HG03025 (cell line): Measurements from ENCODE around the gene MYH9.
"Not testable (repeated sequence)": the region's sequence is repeated elsewhere in the genome, so short reads cannot be mapped to it uniquely, and the experiment has no call there.

Experiments
- ATAC-seq: cut with Tn5 transposase; IDR thresholded peaks from one replicate; pipeline ENCODE4 v1.9.1; 2021; ENCODE audit warnings: mild to moderate bottlenecking, moderate library complexity; ENCODE audit not compliant: unreplicated experiment, low FRiP score

MYH9 gene

DNA sequence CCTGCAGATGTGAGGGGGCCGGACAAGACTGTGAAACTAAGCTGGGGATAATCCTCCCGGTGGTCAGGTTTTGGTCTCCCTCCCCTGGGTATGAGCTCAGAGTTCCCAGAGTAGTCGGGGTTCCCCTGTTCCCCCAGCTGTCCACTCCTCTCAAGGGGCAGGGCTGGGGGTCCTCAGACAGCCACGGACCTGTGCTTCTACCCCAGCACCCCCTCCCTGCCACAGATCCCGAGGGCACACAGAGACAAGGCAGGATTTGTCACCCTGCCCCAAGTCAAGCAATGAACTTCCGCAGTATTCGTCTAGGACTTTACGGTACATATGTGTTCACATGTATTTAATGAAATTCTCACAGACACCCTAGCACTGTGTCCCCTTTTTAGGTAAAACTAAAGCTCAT is 89.6 kb downstream of the MYH9 start:
- no peak for ATAC-seq

DNA sequence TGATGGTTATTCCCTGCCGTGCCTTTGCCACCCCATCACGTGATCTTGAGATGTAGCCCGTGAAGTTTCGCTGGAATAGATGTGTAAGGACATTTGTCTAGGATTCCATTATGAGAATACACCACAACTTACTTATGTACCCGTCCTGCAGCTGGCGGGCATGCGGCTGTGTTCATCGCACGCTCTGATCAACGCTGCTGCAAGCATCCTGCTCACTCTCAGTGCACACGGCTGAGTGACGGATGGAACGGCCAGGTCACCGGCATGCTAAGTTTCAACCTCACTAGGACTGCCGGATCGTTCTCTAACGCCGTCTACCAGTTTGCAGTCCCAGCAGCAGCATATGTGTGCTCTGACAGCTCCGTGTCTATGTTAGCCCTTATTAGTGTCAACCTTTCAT is 90.2 kb downstream of the MYH9 start:
- ATAC-seq, result no peak

DNA sequence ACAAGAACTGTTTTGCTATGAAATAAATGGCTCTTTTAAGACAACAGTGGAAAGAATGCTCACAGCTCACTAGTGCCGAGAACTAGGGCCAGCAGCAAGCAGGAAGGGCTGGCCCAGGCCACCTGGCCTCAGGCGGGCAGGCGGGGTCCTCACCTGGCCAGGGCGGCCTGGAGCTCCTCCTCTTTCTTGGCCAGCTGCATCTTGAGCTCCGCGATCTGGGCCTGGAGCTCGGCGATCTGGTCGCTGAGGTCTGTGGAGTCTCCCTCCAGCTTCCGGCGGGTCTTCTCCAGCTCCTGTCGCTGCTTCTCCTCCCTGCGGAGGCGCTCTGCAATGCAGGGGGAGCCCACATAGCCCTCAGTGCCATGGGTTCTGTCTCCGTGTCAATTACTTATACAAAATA is 91.1 kb downstream of the MYH9 start:
- ATAC-seq, result no peak

DNA sequence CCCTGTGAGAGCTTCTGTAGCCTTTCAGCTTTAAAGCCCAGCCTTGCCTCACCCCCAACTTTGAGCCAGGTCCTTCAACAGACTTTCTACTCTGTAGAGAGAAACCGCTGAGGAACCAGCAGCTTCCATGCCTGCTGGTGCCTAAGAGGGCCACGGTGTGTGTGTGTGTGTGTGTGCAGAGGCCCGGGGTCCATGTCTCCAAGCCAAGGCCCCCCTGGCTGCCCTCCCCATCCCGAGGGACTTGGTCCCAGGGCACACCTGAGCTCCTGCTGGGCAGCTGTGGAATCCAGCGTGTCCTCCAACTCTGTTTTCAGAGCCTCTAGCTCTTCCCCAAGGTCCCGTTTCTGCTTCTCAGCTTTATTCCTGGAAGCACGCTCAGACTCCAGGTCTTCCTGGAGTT is 92.5 kb downstream of the MYH9 start:
- ATAC-seq, result no peak

DNA sequence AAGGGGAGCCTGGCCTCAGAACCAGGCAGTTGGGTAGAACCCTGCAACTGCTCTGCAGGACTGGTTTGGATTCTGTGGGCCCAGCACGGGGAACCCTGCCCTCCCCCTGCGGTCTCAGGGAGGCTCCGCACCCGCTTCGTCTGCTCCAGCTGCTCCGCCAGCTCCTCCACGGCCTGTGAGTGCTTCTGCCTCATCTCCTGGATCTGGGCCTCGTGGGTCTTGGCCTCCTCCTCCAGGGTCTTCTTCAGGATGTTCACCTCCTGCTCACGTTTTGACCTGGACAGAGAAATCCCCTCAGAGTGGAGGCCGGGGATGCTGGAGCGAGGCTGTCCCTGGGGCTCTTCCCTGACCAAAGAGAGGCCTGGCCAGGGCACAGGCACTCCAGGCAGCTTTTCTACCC is 93.0 kb downstream of the MYH9 start:
- no peak for ATAC-seq

DNA sequence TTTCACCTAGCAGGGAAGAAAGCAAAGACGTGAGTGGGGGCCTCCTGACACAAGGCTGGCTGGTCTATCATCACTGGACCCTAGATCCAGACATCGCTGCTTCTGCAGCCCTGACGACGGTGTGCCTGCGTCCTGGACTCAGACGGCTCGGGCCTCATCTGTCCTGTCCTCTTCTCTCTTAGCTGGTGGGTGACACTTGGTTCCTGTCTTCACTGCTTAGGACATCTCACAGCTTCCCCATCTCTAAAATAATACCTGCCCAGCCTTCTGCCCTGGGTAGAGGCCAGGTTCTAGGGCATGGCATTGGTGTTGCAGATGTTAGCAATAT is 93.5 kb downstream of the MYH9 start:
- ATAC-seq, result no peak

DNA sequence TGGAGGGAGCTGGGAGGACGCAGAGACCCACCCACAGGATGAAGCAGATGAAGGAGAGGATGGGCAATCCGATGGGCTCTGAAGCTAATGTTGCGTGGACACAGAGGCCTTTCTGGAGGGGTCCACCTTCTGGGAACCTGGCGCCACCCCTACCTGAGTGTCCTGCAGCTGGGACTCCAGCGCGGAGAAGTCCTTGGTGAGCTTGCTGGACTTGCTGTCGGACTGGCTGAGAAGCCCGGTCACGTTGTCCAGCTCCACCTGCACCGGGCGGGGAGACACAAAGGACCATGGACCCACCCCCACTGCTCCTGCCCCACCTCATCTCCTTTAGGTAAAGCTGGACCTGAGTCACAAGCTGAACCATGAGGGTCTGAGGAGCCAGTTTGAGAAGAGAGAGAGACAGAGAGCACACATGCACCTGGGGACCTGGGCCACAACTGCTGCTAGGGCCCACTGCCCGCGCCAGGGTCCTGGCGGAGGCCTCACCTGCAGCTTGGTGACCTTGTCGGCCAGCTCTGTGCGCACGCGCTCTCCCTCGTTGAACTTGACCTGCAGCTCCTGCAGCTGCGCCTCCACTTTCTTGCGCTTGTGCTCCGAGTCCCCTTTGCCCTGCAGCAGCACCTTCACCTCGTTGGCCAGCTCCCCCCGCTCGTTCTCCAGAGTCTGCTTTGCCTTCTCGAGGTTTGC is 94.0 kb downstream of the MYH9 start:
- ATAC-seq, result no peak

DNA sequence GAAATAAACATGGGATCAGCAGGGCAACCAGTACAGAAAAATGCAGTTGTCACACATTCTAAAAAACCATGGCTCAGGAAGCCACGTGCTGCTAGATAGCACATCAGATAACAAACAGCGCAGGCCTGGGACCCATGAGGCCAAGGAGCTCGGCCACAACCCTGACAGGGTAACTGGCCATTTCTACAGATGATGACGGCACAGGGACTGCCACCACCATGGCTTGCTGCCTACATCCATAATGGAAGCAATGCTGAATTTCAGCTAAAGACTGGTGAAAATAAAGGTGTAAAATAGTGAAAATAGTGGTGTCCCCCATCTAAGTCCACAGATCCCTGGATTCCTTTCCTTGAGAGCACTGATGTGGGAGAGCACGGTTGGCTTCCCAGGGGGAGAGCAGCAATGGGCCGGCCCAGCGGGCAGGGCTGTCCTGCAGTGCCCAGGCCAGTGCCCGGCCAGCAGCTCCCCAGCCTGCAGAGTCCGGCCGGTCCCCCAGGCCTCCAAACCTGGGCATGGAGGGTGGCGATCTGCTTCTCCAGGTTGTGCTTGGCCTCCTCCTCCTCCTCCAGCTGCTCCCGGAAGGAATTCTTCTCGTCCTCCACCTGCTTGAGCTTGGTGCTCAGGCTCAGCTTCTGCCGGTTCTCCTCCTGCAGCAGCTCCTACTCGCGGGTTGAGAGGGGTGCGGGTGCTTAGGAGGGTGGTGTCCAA is 94.8 kb downstream of the MYH9 start:
- no peak for ATAC-seq

DNA sequence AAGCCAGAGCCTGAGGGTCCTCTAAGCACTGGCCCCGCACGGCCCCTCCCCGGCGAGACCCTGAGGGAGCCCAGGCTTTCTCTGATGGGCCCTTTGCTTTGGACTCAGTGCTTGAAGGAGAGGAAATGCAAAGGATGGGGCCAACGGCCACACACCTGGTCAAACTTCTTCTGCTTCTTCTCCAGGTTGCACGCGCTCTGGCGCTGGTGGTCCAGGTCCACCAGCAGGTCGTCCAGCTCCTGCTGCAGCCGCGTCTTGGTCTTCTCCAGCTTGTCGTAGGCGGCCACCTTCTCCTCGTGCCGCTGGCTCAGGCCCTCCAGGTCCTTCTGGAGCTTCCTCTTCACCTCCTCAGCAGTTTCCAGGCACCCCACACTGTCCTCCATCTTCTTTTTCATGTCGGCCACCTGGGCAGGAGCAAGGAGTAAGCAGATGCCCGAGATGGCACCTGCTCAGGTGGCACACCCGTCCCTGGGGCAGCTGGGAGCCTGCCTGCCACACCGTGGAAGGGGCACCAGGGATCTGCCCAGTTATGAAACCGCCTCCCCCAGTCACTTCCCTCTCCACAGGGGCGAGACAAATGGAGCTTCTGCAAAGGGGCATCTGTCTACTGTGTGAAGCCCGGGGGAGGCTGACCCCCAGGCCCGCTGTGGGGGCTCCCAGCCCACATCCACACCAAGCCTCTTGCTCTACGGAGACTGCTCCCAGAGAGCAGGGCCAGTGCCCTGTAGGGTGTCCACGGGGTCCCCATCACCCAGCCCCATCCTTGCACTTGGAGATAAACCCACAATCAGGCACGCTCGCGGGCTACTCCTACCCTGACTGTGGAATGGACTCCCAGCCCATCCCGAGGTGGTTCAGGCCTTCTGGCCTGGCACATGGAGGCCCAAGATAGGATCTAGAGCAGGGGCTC is 95.7 kb downstream of the MYH9 start:
- no peak for ATAC-seq

DNA sequence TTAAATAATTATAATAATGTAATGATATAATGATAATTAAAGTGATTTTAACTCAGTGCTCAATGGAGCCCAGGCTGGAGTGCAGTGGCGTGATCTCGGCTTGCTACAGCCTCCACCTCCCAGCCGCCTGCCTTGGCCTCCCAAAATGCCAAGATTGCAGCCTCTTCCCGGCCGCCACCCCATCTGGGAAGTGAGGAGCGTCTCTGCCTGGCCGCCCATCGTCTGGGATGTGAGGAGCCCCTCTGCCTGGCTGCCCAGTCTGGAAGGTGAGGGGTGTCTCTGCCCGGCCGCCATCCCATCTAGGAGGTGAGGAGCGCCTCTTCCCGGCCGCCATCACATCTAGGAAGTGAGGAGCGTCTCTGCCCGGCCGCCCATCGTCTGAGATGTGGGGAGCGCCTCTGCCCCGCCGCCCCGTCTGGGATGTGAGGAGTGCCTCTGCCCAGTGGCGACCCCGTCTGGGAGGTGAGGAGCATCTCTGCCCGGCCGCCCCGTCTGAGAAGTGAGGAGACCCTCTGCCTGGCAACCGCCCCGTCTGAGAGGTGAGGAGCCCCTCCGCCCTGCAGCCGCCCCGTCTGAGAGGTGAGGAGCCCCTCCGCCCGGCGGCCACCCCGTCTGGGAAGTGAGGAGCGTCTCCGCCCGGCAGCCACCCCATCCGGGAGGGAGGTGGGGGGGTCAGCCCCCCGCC is 97.2 kb downstream of the MYH9 start:
- not testable (repeated sequence) for ATAC-seq

DNA sequence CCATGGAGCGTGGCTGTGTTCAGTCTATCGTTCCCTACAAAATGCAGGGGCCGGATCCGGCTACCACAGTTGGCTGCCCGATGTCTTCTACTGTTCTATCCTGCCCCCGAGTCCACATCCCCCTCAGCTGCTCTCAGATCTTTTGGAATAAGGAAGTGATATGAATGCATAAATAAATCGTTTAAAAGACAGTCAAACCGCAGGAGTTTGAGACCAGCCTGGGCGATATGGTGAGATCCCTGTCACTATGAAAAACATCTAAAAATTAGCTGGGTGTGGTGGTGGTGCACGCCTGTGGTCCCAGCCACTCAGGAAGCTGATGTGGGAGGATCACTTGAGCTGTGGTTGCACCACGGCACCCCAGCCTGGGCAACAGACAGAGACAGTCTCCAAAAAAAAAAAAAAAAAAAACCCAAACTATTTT is 97.8 kb downstream of the MYH9 start:
- ATAC-seq, result not testable (repeated sequence)

DNA sequence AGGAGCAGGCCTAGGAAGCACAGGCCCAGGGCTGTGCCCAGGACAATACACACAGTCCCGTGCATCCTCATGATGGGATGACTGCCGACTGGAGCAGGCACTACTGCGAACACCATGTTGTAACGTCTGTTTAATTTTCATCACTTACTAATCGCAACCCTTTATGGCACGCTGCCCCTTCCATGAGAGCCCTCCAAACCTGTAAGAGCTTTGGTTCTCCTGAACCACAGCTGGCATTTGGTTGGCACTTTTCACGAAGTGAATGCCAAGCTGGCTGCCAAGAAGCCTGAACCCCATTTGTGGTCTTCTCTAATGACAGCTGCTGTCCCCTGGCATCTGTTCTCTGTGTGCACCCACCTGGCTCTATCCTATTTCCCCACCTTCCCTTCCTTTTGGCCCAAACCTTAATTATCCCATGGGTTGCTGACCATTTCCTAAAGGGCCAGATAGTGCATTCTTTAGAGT is 98.3 kb downstream of the MYH9 start:
- ATAC-seq, result no peak

DNA sequence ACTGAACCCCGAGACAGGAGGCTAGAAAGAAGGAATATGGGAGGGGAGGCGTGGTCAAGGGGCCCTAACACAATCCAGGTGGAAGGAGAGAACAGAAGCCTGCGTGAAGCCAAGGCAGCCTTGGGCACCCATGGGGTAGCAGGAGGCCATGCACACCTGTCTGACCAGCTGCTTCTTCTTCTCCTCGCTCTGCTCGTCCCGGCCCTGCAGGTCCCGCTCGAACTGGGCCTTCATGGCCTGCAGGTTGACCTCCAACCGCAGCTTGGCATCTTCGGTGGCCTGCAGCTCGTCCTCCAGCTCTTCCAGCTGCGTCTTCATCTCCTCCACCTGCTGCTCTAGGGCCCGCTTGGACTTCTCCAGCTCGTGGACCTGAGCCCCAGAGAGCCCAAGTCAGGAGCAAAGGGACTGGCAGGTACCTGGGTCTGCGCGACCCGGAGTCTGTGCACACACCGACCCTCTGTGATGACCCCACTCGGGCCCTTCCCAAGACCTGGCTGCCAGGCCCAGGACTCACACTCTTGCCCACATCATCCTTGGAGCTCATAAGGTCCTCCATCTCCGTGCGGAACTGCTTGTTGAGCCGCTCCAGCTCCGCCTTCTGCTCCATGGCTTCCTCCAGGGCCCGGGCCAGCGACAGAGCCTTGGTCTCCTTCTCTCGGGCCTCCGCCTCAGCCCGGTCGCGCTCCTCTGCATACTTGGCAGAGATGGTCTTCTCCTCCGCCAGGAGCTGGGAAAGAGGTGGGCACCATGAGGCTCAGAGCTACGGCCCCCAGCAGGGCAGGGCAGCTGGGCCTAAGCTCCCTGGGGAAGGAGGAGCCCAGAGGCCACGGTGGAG is 99.0 kb downstream of the MYH9 start:
- no peak for ATAC-seq

DNA sequence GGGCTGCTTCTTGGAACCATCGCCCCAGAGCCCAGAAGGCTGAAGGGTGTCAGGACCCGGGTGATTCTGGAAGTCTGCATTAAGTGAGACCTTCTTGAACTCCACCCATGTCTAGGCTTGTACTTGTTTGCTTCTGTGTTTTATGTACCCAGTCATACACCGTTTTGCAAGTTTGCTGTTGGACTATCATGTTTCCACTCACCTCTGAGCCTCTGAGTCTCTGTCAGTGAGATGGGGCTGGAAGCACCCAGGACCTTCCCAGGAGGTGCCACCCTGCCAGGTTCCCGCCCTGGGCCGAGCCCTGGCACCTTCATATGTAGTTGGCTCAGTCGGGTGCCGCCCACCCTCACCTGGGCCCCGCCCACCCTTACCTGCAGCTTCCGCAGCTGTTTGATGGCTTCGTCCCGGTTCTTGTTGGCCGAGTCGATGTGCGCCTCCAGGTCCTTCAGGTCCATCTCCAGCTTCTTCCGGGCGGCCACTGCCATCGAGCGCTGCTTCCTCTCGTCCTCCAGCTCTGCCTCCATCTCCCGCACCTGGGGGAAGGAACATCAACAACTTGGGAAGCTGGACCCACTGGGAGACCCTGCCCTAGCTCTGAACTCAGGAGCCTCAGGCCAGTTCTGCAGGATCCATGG is 99.8 kb downstream of the MYH9 start:
- ATAC-seq, result no peak

DNA sequence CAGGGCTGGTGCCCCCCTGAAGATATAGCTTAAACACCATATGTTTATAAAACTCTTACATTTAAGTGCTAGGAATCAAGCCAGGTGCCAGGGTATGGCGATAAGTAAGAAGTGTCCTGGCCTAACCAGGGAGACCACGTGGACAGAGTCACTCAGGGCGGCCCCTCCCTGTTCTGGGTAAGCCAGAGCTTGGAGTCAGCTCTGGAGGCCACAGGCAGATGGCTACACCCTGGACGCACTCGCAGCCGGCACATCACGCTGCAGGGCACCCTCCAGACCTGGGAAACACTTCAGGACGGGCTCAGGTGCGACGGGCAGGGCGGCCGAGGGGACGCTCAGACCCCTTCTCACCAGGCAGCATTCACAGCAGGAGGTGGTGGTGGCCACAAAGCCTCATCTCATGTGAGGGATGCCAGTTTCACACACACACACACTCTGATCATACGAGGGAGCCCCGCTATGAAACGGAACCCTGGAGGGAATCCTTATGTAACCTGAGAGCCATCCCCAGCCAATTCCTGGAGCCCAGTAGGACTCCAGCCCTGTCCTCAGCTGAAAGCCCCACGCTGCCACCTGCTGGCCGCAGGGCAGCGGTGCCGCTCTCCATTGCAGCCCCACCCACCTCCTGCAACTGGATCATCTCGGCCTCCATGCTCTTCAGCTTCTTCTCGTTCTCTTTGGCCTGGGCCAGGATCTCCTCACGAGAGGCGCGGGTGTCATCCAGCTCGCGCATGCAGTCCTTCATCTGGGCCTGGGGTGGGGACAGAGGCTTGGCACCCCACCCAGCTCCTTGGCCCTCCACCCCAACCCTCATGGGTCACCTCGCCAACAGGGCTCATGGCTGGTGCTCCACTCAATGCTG is 101.4 kb downstream of the MYH9 start:
- no peak for ATAC-seq

DNA sequence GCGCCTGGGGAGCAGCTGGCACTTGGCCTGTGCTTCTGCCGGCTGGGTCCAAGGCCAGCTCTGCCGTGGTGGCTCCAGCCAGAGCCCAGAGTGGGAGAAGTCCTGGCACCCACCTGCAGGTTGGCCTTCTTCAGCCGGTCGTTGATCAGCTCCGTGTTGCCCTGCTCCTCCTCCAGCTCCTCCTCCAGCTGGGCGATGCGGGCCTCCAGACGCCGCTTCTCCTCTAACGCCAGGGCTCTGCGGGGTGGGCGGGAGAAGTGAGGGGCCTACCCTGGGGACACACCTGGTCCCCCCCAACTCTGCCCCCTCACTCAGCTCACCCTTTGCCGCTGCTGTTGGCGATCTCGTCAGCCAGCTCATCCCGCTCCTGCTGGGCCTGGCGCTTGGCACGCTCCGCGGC is 102.2 kb downstream of the MYH9 start:
- no peak for ATAC-seq

DNA sequence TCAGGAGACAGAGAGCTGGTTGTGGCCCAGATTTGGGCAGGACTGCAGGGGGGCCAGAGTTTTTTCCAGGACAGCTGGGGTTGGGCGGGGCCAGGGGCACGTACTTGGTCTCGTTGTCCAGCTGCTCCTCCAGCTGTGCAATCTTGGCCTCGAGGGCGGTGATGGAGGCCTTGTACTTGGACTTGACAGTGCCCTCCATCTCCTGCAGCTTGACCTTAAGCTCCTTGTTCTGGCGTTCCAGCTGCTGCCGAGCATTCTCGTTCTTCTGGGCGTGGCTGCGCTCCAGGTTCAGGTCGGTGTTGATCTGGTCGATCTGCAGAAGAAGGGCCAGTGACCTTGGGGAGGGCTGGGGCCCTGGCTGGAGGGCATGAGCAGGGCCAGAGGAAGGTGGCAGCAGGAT is 102.8 kb downstream of the MYH9 start:
- ATAC-seq, result no peak

DNA sequence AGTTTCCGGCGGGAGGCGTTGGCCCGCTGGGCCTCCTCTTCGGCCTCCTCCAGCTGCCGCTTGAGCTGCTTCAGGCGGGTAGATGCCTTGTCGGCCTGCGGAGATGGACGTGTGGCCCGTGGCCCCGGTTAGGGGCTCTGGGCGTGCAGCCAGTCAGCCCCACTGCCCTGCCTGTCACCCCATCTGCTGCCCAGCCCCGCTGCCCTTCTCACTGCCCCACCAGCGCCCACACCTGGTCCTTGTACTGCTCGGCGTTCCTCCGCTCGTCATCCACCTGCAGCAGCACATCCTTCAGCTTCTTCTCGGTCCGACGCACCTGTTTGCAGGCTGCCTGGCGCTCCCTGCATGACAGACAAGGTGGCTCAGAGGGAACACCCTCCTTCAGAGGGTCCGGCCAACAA is 103.6 kb downstream of the MYH9 start:
- no peak for ATAC-seq
